Mesothelial cell of epicardium (in vitro differentiated cells): ENCODE data around the gene DBNDD1. TPM values are rescaled to one million over a fixed set of nuclear protein-coding genes. Genes with fewer than 3 reads are reported as not detected.

Source experiments
- DNase-seq, 2 experiments: peaks; one replicate each; pipeline ENCODE4 v3.0.0; 2021; ENCODE audit warnings: low spot score in 2 of 2; ENCODE audit not compliant: unreplicated experiment in 2 of 2
- H3K27ac Mint-ChIP-seq: 2 replicates; pipeline ENCODE4 v1.8.0; 2021; ENCODE audit warnings: mixed read lengths
- H3K27me3 Mint-ChIP-seq: 2 replicates; pipeline ENCODE4 v1.8.0; 2021; ENCODE audit warnings: low read depth, mixed read lengths
- H3K36me3 Mint-ChIP-seq: 2 replicates; pipeline ENCODE4 v1.8.0; 2021; ENCODE audit warnings: mixed read lengths
- H3K4me1 Mint-ChIP-seq: 2 replicates; pipeline ENCODE4 v1.8.0; 2021; ENCODE audit warnings: mixed read lengths
- H3K4me3 Mint-ChIP-seq: 2 replicates; pipeline ENCODE4 v1.8.0; 2021; ENCODE audit warnings: mild to moderate bottlenecking, moderate library complexity, mixed read lengths
- H3K9me3 Mint-ChIP-seq: 2 replicates; pipeline ENCODE4 v1.8.0; 2021; ENCODE audit warnings: mixed read lengths
- total RNA-seq: library from RNA; stranded (reverse); gene quantifications from 3 replicates; pipeline ENCODE4 v1.2.1, GENCODE V29; 2021
- TF ChIP-seq, protein P1 (sequence below): fragments of 200-600 bp; sonication (generic); IDR thresholded peaks from one replicate; pipeline ENCODE4 v1.5.0; 2021; ENCODE audit warnings: antibody characterized with exemption; ENCODE audit not compliant: unreplicated experiment

Gene DBNDD1
- total RNA-seq, 1 donor from 2014 or later, result 10.2 TPM

GRCh38 chr16:89986600-89986999, 32.7 kb downstream of the DBNDD1 start:
- H3K4me1 Mint-ChIP-seq, result no peaks in the 10 kb centered on the region
- H3K36me3 Mint-ChIP-seq, result peaks cover 34% of the 10 kb centered on the region
- DNase-seq, result no peak
- H3K4me3 Mint-ChIP-seq, result no peak overlapping the region
- no peaks in the 10 kb centered on the region for H3K27me3 Mint-ChIP-seq
- H3K9me3 Mint-ChIP-seq, result no peaks in the 10 kb centered on the region
- TF ChIP-seq, protein P1, sequence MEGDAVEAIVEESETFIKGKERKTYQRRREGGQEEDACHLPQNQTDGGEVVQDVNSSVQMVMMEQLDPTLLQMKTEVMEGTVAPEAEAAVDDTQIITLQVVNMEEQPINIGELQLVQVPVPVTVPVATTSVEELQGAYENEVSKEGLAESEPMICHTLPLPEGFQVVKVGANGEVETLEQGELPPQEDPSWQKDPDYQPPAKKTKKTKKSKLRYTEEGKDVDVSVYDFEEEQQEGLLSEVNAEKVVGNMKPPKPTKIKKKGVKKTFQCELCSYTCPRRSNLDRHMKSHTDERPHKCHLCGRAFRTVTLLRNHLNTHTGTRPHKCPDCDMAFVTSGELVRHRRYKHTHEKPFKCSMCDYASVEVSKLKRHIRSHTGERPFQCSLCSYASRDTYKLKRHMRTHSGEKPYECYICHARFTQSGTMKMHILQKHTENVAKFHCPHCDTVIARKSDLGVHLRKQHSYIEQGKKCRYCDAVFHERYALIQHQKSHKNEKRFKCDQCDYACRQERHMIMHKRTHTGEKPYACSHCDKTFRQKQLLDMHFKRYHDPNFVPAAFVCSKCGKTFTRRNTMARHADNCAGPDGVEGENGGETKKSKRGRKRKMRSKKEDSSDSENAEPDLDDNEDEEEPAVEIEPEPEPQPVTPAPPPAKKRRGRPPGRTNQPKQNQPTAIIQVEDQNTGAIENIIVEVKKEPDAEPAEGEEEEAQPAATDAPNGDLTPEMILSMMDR, result no peak
- no peak overlapping the region for H3K27ac Mint-ChIP-seq

DNA sequence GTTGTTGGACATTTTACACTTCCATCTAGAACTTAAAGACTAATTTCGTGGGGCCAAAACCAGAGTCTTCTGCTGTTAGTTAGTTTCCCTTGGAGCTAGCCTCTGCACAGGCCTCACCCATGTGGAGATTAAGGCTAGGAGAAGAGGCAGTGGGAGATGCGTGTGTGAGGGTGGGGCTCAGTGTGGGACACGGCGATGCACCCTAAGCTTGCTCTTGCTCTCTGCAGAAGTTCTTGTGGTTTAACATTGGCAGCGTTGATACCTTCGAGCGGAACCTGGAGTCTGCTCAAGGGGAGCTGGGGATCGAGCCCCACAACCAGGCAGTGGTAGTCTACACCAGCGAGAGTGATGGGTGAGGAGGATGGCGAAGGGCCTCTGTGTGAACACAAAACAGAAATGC, 34.0 kb downstream of the DBNDD1 start:
- TF ChIP-seq, protein P1, result no peak
- Mint-ChIP-seq H3K9me3 (no peaks in the 10 kb centered on the region), H3K27me3 (no peaks in the 10 kb centered on the region), H3K4me3 (no peak overlapping the region), H3K27ac (no peak overlapping the region), H3K36me3 (peaks cover 34% of the 10 kb centered on the region), H3K4me1 (no peaks in the 10 kb centered on the region)
- DNase-seq, result no peak

GRCh38 chr16:89984216-89984615, 35.0 kb downstream of the DBNDD1 start:
- Mint-ChIP-seq H3K27ac (no peak overlapping the region), H3K27me3 (no peaks in the 10 kb centered on the region), H3K36me3 (peaks cover 34% of the 10 kb centered on the region), H3K9me3 (no peaks in the 10 kb centered on the region), H3K4me3 (no peak overlapping the region), H3K4me1 (no peaks in the 10 kb centered on the region)
- TF ChIP-seq, protein P1, result no peak
- no peak for DNase-seq

DNA sequence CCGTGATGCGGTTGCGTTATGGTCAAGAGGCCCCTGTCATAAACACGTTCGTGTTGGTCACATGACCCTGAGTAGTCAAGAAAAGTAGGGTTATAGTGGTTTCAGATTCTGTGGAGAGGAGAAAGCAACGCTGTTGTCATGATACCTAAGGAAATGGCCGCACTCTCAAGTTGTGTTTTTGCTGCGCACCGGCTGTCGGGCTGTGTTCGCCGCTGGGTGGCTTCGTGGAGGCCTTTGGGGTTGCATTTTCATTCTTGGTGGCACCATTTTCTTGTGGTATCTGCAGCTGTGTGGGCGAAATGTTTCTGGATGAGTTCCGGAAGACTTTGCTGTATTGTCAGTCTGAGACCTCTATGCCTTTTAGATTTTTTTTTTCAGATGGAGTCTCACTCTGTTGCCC, 35.7 kb downstream of the DBNDD1 start:
- no peak overlapping the region for H3K27ac Mint-ChIP-seq
- no peak for DNase-seq
- TF ChIP-seq, protein P1, result no peak
- H3K9me3 Mint-ChIP-seq, result no peaks in the 10 kb centered on the region
- H3K4me1 Mint-ChIP-seq, result no peaks in the 10 kb centered on the region
- H3K4me3 Mint-ChIP-seq, result no peak overlapping the region
- no peaks in the 10 kb centered on the region for H3K27me3 Mint-ChIP-seq
- H3K36me3 Mint-ChIP-seq, result peaks cover 37% of the 10 kb centered on the region

DNA sequence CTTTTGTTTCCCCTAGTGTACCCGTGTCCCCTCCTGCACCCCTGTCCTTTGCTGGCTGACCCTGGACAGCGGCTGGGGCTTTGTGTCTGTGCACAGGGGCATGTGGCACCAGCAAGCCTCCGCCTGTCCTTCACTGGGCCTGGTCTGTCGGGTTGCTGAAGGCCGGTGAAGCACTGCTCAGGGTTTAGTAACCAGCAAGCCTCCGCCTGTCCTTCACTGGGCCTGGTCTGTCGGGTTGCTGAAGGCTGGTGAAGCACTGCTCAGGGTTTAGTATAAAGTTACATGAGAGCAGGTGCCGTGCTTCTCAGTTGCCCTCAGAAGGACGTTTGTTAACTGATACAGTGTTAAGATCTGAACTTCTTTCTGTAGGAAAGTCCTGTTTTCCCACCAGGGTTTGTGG, 36.9 kb downstream of the DBNDD1 start:
- H3K4me1 Mint-ChIP-seq, result no peaks in the 10 kb centered on the region
- TF ChIP-seq, protein P1, result no peak
- no peak overlapping the region for H3K27ac Mint-ChIP-seq
- no peaks in the 10 kb centered on the region for H3K27me3 Mint-ChIP-seq
- H3K9me3 Mint-ChIP-seq, result no peaks in the 10 kb centered on the region
- H3K4me3 Mint-ChIP-seq, result no peak overlapping the region
- DNase-seq, result no peak
- peaks cover 35% of the 10 kb centered on the region for H3K36me3 Mint-ChIP-seq

GRCh38 chr16:89981414-89981813, 37.8 kb downstream of the DBNDD1 start:
- no peak overlapping the region for H3K4me3 Mint-ChIP-seq
- TF ChIP-seq, protein P1, result no peak
- H3K4me1 Mint-ChIP-seq, result no peaks in the 10 kb centered on the region
- DNase-seq, result no peak
- H3K27me3 Mint-ChIP-seq, result no peaks in the 10 kb centered on the region
- no peak overlapping the region for H3K27ac Mint-ChIP-seq
- no peaks in the 10 kb centered on the region for H3K9me3 Mint-ChIP-seq
- H3K36me3 Mint-ChIP-seq, result peaks cover 27% of the 10 kb centered on the region
